DOHH2 (cell line): ENCODE measurements around the gene CLDN15.

Experiments
- H3F3A ChIP-seq: fragments of 200-600 bp; sonication (generic), shearing (Covaris generic); 2 replicates; pipeline ENCODE4 v1.6.0; 2016; ENCODE audit warnings: antibody characterized with exemption, mild to moderate bottlenecking; ENCODE audit not compliant: control insufficient read depth, insufficient read depth
- H3K27ac ChIP-seq: fragments of 200-600 bp; sonication (generic); 2 replicates; pipeline ENCODE4 v1.5.1; 2014; ENCODE audit warnings: low read depth, mild to moderate bottlenecking, low read length, moderate library complexity
- H3K27me3 ChIP-seq: fragments of 200-600 bp; sonication (generic); 2 replicates; pipeline ENCODE4 v1.6.1; 2014; ENCODE audit warnings: mild to moderate bottlenecking, low read length, mixed read lengths; ENCODE audit not compliant: control insufficient read depth
- H3K36me3 ChIP-seq: fragments of 200-600 bp; sonication (generic); 2 replicates; pipeline ENCODE4 v1.6.1; 2014; ENCODE audit warnings: mild to moderate bottlenecking, low read length, moderate library complexity, mixed read lengths; ENCODE audit not compliant: control insufficient read depth
- H3K4me1 ChIP-seq: fragments of 200-600 bp; sonication (generic); 2 replicates; pipeline ENCODE4 v1.6.1; 2014; ENCODE audit warnings: mild to moderate bottlenecking, low read length, mixed read lengths; ENCODE audit not compliant: control insufficient read depth
- H3K4me2 ChIP-seq: fragments of 200-600 bp; sonication (generic); 2 replicates; pipeline ENCODE4 v1.6.0; 2014; ENCODE audit warnings: mild to moderate bottlenecking, low read length, moderate library complexity
- H3K4me3 ChIP-seq: fragments of 200-600 bp; sonication (generic); 2 replicates; pipeline ENCODE4 v1.5.1; 2014; ENCODE audit warnings: mild to moderate bottlenecking, low read length, mixed read lengths
- H3K79me2 ChIP-seq: fragments of 200-600 bp; sonication (generic); 2 replicates; pipeline ENCODE4 v1.6.1; 2014; ENCODE audit warnings: mild to moderate bottlenecking, low read length, mixed read lengths; ENCODE audit not compliant: control insufficient read depth
- H3K9me2 ChIP-seq: fragments of 200-600 bp; sonication (generic); replicated peaks from 2 replicates; pipeline ENCODE4 v1.6.1; 2014; ENCODE audit warnings: mild to moderate bottlenecking, low read length, mixed read lengths; ENCODE audit not compliant: control insufficient read depth
- H3K9me3 ChIP-seq: fragments of 200-600 bp; sonication (generic); 2 replicates; pipeline ENCODE4 v1.6.1; 2014; ENCODE audit warnings: antibody characterized with exemption, low read length, mixed read lengths; ENCODE audit not compliant: control insufficient read depth, insufficient read depth
- H4K20me1 ChIP-seq: fragments of 200-600 bp; sonication (generic); 2 replicates; pipeline ENCODE4 v1.6.0; 2014; ENCODE audit warnings: low read depth, mild to moderate bottlenecking, antibody characterized with exemption, low read length, moderate library complexity; ENCODE audit not compliant: control insufficient read depth, insufficient read depth
- EZH2phosphoT487 ChIP-seq: fragments of 200-600 bp; sonication (generic); IDR thresholded peaks from 2 replicates; pipeline ENCODE4 v1.6.1; 2017; ENCODE audit warnings: borderline replicate concordance, mild to moderate bottlenecking, antibody characterized with exemption, low read length, moderate library complexity, mixed read lengths
- TF ChIP-seq, protein P1 (sequence below): fragments of 200-600 bp; sonication (generic); IDR thresholded peaks from one replicate; pipeline ENCODE4 v1.5.1; 2014; ENCODE audit warnings: antibody characterized with exemption, mild to moderate bottlenecking, low read depth, low read length; ENCODE audit not compliant: poor library complexity, severe bottlenecking

The CLDN15 gene

DNA sequence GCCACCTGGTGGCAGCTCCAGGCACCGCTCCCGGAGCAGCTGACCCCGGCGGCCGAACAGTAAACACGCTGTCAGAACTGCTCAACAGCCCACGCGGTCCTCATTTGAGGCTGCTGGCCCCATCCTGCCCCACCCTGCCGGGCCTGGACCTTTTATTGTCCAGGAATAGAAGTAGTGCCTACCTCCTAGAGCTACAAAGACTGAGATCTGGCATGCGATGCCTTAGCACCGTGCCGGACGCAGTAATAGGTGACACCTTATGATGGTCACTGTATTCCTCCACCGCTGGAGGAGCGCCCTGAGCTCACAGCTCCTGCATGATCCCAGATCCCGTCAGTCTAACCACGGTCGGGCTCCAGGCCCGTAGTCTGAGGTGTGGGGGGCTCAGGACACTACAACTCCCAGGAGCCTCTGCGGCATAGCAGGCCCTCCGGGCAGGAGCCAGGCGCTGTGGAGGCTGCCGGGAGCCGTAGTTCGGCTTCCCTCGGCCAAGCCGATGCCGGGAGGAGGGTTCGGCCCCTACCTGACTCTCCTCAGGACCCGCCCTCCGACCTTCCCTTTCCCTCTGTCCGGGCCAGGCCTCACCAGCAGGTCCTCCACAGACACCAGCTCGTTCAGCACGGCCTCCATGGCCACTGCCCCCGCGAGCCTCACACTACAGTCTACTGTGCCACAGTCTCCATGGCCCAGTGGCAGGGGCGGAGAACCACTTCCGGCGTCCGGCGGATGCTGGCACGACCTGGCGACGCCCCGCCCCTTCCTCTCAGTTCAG is 7.0 kb upstream of the CLDN15 start, which contains the start of gene FIS1:
FIS1 (minus strand) TSS at position 707 of the 772 bp plus-strand sequence; CDS start at position 630, 77 bp downstream.
- Histone ChIP-seq H4K20me1 (peaks cover 7% of the 10 kb centered on the region; the same call in 1 of the 2 replicates), H3K4me3 (peak within 1 kb of the TSS; percentile 90), H3K9me2 (no peaks in the 10 kb centered on the region), H3K27ac (peak within 1 kb of the TSS; percentile 61), H3K4me1 (peaks cover 20% of the 10 kb centered on the region), H3K36me3 (peaks cover 57% of the 10 kb centered on the region), H3F3A (peaks cover 11% of the 10 kb centered on the region), H3K79me2 (peaks cover 78% of the 10 kb centered on the region), H3K4me2 (peak within 1 kb of the TSS; percentile 98), H3K27me3 (no peaks in the 10 kb centered on the region), H3K9me3 (no peaks in the 10 kb centered on the region)
- TF ChIP-seq, protein P1, sequence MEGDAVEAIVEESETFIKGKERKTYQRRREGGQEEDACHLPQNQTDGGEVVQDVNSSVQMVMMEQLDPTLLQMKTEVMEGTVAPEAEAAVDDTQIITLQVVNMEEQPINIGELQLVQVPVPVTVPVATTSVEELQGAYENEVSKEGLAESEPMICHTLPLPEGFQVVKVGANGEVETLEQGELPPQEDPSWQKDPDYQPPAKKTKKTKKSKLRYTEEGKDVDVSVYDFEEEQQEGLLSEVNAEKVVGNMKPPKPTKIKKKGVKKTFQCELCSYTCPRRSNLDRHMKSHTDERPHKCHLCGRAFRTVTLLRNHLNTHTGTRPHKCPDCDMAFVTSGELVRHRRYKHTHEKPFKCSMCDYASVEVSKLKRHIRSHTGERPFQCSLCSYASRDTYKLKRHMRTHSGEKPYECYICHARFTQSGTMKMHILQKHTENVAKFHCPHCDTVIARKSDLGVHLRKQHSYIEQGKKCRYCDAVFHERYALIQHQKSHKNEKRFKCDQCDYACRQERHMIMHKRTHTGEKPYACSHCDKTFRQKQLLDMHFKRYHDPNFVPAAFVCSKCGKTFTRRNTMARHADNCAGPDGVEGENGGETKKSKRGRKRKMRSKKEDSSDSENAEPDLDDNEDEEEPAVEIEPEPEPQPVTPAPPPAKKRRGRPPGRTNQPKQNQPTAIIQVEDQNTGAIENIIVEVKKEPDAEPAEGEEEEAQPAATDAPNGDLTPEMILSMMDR: peak; percentile 98
- no peak for TF ChIP-seq EZH2phosphoT487

DNA sequence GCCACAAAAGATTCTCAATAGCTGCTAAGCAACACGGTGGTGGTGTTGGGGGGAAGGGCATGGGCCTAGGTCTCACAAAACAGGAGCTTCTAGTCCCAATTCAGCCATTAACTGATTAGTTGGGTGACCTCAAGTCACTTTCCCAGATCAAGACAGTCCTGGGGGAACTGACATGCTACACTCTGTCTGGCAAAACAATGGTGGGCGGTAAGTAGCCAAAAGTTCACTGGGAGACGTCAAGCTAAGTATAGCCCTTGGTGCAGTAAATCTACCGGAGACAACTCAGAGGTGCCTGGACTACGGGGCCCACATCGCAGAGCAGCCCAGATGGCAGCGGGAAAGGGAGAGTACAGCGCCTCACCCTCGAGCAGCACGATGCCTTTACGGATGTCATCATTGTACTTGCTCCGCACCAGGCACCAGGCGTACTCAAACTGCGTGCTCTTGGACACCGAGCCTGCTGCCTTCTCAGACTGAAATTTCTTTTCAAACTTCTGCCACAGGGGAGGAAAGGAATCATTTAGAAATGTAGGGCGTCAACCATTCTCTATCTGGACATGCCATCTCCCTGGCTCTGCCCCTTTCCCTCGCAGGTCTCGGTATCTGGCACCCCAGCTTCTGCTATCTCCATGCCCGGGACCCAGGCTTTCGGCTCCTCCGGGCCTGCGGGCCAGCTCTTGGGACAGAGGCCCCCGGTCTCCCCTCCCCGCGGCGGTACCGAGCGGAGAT is 6.2 kb upstream of the CLDN15 start:
- Histone ChIP-seq H3K4me1 (peaks cover 20% of the 10 kb centered on the region), H3K27me3 (no peaks in the 10 kb centered on the region), H3K4me3 (peak overlapping the region; percentile 90), H4K20me1 (peaks cover 7% of the 10 kb centered on the region; the same call in 1 of the 2 replicates), H3K27ac (peak overlapping the region; percentile 61), H3K79me2 (peaks cover 70% of the 10 kb centered on the region), H3K9me3 (no peaks in the 10 kb centered on the region), H3K36me3 (peaks cover 54% of the 10 kb centered on the region), H3F3A (peaks cover 11% of the 10 kb centered on the region), H3K9me2 (no peaks in the 10 kb centered on the region), H3K4me2 (peak overlapping the region; percentile 98)
- no peak for TF ChIP-seq EZH2phosphoT487
- TF ChIP-seq, protein P1: no peak

DNA sequence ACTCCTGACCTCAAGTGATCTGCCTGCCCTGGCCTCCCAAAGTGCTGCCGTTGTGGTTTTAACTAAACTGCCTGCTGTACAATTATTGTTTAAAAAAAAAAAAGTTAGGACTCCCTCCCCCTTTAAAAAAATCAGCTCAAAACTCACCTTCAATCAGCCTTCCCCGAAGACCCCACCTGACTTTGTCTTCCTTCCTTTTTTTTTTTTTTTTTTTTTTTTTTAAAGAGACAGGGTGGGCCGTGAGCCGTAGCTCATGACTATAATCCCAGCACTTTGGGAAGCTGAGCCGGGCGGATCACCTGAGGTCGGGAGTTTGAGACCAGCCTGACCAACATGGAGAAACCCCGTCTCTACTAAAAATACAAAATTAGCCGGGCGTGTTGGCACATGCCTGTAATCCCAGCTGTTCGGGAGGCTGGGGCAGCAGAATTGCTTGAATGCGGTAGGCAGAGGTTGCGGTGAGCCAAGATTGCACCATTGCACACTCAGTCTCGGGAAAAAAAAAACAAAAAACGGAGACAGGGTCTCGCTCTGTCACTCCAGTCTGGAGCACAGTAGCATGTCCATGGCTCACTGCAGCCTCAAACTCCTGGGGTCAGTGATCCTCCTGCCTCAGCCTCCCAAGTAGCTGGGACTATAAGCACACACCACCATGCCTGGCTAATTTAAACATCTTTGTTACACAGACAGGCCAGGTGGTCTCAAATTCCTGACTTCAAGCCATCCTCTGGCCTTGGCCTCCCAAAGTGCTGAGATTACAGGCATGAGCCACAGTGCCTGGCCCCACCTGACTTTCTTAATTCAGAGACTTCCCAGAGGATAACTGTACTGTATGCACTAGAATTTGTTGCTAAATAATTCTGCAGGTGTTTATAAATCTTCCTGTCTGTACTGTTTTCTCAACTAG is 4.1 kb upstream of the CLDN15 start:
- no peak for TF ChIP-seq EZH2phosphoT487
- TF ChIP-seq, protein P1: no peak
- no peaks in the 10 kb centered on the region for H3K27me3 ChIP-seq
- no peak overlapping the region for H3K4me2 ChIP-seq
- H4K20me1 ChIP-seq: peaks cover 7% of the 10 kb centered on the region; the same call in 1 of the 2 replicates
- peaks cover 71% of the 10 kb centered on the region for H3K36me3 ChIP-seq
- H3K4me1 ChIP-seq: peaks cover 20% of the 10 kb centered on the region
- H3K9me3 ChIP-seq: no peaks in the 10 kb centered on the region
- H3K4me3 ChIP-seq: no peak overlapping the region
- H3K9me2 ChIP-seq: no peaks in the 10 kb centered on the region
- no peak overlapping the region for H3K27ac ChIP-seq
- peaks cover 10% of the 10 kb centered on the region for H3F3A ChIP-seq
- H3K79me2 ChIP-seq: peaks cover 54% of the 10 kb centered on the region
